Sciatic nerve (tissue), 2 donors: ENCODE measurements around the gene MPP4. TPM values are rescaled to one million over a fixed set of nuclear protein-coding genes. Genes with fewer than 3 reads are reported as not detected.
"Not testable (repeated sequence)": the region's sequence is repeated elsewhere in the genome, so short reads cannot be mapped to it uniquely, and the experiment has no call there.

Source experiments
- ATAC-seq: fragments of 200-7000 bp; cut with Tn5 transposase; one replicate; pipeline ENCODE4 v1.9.1; 2020; ENCODE audit warnings: mild to moderate bottlenecking, moderate library complexity
- DNase-seq: peaks from one replicate; pipeline ENCODE4 v3.0.0-alpha.2; 2020; ENCODE audit warnings: low spot score
- intact Hi-C: fragments of 100-400 bp; cut with DNase I; formaldehyde crosslinking; loops from one replicate; pipeline ENCODE4 v1.14.2; 2022
- total RNA-seq: library from RNA; stranded (reverse); fragmentation: NEBNext Ultra II Directional; extraction: Animal tissue kit (Norgen Biotek cat#: 25700); gene quantifications from one replicate; pipeline ENCODE4 v1.2.1, GENCODE V29; 2021
- donor health status: DM: no; HTN: no; CAD: no.
- donor health status: DM: no; HTN: no; CAD: no.

The MPP4 gene
- total RNA-seq, 1 donor from 2014 or later: 0.27 TPM

DNA sequence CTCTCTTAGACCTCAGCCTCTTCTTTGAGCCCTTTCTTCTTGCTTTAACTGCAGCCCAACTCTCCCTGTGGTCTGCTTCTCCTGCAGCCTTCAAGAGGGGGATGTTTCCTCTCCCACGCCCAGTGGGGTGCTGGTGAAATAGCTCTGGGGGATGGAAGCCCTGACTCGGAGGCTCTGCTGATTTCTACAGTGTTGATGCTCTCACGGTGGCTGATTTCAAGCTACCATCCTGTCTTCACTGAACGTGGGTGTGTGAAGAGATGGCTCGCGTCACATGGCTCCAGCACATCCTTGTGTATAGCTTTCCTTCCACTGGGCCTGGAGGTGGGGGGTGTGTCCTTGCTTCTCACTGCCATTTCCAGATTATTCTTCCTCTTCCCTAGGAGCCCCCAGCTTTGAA is 20.0 kb downstream of the MPP4 start:
- no peak for ATAC-seq
- DNase-seq: no peak
- intact Hi-C loops: no loop called here

- intact Hi-C loops: no loop called here
- DNase-seq (no peak), ATAC-seq (no peak)
Observed at GRCh38 chr2:201675454-201675853, 23.0 kb downstream of the MPP4 start.

DNA sequence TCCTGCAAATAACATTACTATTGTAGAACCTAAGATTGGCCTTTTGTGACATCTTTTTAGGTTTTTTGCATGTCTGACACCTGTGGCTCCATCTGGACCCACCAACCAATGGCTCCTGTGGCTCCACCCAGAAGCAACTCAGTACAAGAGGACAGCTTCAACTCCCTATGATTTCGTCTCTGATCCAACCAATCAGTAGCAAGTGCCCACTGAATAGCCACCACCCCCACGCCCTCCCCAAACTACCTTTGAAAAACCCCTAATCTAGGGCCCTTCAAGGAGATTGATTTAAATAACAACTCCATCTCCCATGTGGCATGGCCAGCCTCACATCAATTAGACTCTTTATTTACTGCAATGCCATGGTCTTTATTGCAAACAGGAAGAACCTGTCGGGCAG is 23.6 kb downstream of the MPP4 start:
- ATAC-seq (no peak), DNase-seq (no peak)
- intact Hi-C loops: no loop called here

DNA sequence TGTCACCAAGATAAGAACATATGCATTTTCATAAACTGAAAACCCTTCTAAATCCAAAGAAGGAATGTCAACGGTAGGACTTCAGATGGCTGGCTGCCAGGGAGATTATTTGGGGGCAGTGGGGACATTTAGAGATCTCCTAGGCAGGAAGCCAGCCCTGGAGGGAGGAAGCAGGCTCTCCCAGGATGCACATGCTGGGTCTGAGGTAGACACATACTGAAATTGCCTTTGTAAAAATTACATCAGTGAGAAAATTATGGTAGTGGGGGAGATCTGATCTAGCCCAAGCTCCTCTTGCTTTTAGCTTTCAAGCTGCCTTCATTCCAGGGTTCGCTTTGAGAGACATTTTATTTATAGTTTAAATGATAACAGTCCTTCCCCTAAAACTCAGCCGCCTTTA is 24.1 kb downstream of the MPP4 start:
- no peak for ATAC-seq
- DNase-seq: no peak
- intact Hi-C loops: no loop called here

GRCh38 chr2:201673546-201673945 is 24.9 kb downstream of the MPP4 start:
- ATAC-seq (no peak), DNase-seq (no peak)
- intact Hi-C loops: no loop called here

DNA sequence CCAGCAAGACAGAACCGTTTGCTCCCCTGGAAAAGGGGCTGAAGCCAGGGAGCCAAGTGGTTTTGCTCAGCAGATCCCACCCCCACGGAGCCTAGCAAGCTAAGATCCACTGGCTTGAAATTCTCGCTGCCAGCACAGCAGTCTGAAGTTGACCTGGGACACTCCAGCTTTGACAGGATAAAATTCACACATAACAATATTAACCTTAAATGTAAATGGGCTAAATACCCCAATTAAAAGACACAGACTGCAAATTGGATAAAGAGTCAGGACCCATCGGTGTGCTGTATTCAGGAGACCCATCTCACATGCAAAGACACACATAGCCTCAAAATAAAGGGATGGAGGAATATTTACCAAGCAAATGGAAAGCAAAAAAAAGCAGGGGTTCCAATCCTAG is 27.2 kb downstream of the MPP4 start:
- intact Hi-C loops, DNase-seq, ATAC-seq: not testable (repeated sequence)

- ATAC-seq (no peak), DNase-seq (no peak)
- intact Hi-C loops: no loop called here
Observed at GRCh38 chr2:201669865-201670264, 28.6 kb downstream of the MPP4 start.

- ATAC-seq (no peak), DNase-seq (no peak)
- intact Hi-C loops: no loop called here
Observed at GRCh38 chr2:201668402-201668910, 30.0 kb downstream of the MPP4 start.

GRCh38 chr2:201664334-201664733 is 34.1 kb downstream of the MPP4 start:
- no peak for ATAC-seq
- intact Hi-C loops: no loop called here
- DNase-seq: no peak

DNA sequence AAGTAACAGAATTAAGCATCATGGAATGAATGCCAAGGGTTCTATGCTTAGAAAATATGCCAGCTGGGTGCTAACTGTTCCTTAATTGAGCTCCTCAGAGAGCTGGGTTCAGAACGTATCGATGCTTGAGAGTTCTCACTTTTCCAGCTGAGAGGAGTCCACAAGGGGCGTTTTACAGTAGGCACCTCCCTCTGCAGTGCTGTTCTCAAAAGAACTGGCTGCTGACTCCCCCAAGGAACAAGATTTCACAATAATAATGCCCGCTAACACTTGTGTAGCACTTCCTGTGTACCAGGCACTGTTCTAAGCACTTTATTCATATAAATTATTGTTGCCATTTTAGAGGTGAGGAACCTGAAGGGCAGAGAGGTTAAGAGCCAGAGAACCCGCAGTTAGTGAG is 37.1 kb downstream of the MPP4 start:
- DNase-seq: no peak
- intact Hi-C loops: no loop called here
- ATAC-seq: no peak

- intact Hi-C loops: no loop called here
- no peak for DNase-seq
- no peak for ATAC-seq
Observed at GRCh38 chr2:201660293-201660895, 38.0 kb downstream of the MPP4 start.

- ATAC-seq (no peak), DNase-seq (no peak)
- intact Hi-C loops: no loop called here
Observed at GRCh38 chr2:201656740-201657139, 41.7 kb downstream of the MPP4 start.

DNA sequence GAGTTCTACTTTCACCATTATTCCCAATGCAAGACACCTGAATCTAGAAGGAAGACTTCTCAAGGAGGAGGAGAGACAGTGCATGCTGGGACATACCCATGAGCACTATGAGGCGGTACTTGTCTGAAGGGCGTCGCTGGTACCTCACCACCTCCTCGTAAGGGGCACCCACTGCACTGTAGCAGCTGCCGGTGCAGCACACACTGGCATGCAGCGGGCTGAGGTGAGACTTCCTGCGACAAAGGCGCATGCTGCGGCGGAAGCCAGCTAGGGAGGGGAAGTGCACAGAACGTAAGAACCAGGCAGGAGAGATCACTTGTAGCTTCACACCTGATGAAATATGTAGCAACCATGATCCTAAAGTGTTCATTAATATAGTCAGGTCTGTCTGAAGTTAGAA is 42.3 kb downstream of the MPP4 start:
- intact Hi-C loops: no loop called here
- no peak for ATAC-seq
- no peak for DNase-seq

DNA sequence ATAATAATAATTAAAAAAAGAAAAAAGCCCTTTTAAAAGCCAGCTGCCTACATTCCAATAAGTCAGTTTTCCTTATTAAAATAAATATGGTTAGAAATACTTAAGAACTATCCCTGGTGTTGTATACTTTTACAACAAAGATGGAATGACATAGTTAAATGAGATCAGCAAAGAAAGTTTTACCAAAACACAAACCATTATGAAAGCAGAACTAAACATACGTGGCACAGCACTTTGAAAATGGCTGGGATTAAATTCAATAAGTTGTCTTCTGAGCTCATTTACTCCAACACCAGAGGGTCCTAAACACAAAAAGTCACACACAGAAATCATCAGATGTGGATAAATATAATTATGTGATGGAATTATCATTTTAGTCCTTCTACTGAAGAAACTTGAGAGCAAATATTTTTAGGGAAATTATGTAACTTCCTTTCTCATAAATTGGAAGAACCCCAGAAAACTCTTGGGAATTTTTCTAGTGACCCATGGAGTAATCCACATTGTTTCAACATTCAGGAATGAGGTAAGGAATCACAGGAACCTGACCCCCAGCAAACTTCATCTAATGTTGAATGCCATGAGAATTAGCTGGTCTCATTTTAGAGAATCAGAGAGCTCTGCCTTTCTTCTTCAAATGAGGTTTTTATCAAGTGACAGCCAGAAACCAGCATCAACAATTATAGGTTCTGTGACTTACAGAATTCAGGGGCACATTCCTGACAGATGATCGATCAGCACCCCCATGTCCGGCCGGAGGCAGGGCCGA is 43.6 kb downstream of the MPP4 start:
- DNase-seq (no peak), ATAC-seq (peak; percentile 71)
- intact Hi-C loops: no loop called here

GRCh38 chr2:201653221-201653620 is 45.2 kb downstream of the MPP4 start:
- ATAC-seq (no peak), DNase-seq (no peak)
- intact Hi-C loops: no loop called here

GRCh38 chr2:201649442-201649841 is 49.0 kb downstream of the MPP4 start:
- no peak for ATAC-seq
- intact Hi-C loops: no loop called here
- DNase-seq: no peak

GRCh38 chr2:201647431-201647830 is 51.0 kb downstream of the MPP4 start:
- intact Hi-C loops: no loop called here
- DNase-seq (no peak), ATAC-seq (no peak)

DNA sequence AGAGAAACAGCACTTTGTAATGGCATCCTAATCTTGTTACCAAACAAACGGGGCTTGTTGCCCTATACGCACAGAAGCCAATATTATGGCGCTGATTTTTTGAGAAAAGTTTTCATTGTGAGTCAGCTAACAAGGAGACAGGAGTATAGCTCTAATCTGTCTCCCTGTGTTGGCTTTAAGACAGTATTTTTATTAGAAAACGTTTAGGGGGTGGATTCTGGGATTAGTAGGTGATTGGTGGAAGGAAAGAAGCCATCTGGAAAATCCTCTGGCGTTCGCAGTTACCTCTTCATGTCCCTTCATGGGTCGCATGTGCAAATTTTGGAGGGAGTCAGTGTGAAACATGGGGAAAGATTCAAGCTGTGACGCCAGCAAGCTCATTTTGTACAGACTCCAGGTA is 54.4 kb downstream of the MPP4 start:
- intact Hi-C loops: no loop called here
- ATAC-seq (peak; percentile 40), DNase-seq (no peak)

- DNase-seq (no peak), ATAC-seq (peak; percentile 83)
- intact Hi-C loops: no loop called here
Observed at GRCh38 chr2:201643216-201643890, 55.1 kb downstream of the MPP4 start, which contains the start of gene TMEM237. Gene TMEM237 (minus strand): TSS chr2:201643503. CDS start chr2:201643400, 103 bp downstream.

- DNase-seq: peak; percentile 90
- peak; percentile 96 for ATAC-seq
- intact Hi-C loops: no loop called here
Observed at GRCh38 chr2:201642579-201643215, 55.7 kb downstream of the MPP4 start.
